WTC11 (cell line): ENCODE data around the gene TAF11L14.

Source experiments
- CREB1 ChIP-seq: sonication (generic); formaldehyde crosslinking; IDR thresholded peaks from 2 replicates; pipeline ENCODE4 v1.8.0; 2023; ENCODE audit warnings: mild to moderate bottlenecking, missing genetic modification reagents
- FOXJ3 ChIP-seq: sonication (generic); formaldehyde crosslinking; IDR thresholded peaks from 2 replicates; pipeline ENCODE4 v1.9.0; 2021; ENCODE audit warnings: missing genetic modification reagents, mild to moderate bottlenecking, borderline replicate concordance
- MAX ChIP-seq: sonication (generic); formaldehyde crosslinking; IDR thresholded peaks from 2 replicates; pipeline ENCODE4 v1.8.0; 2022; ENCODE audit warnings: mild to moderate bottlenecking, missing genetic modification reagents
- MYBL2 ChIP-seq: sonication (generic); formaldehyde crosslinking; IDR thresholded peaks from 2 replicates; pipeline ENCODE4 v1.8.1; 2023; ENCODE audit warnings: mild to moderate bottlenecking, moderate library complexity, missing genetic modification reagents
- NFE2L1 ChIP-seq: sonication (generic); formaldehyde crosslinking; IDR thresholded peaks from 2 replicates; pipeline ENCODE4 v1.8.1; 2023; ENCODE audit warnings: missing genetic modification reagents
- TEAD1 ChIP-seq: sonication (generic); formaldehyde crosslinking; IDR thresholded peaks from 2 replicates; pipeline ENCODE4 v1.8.0; 2022; ENCODE audit warnings: mild to moderate bottlenecking, missing genetic modification reagents
- USF2 ChIP-seq: sonication (generic); formaldehyde crosslinking; IDR thresholded peaks from 2 replicates; pipeline ENCODE4 v1.8.1; 2023; ENCODE audit warnings: mild to moderate bottlenecking, missing genetic modification reagents, moderate library complexity
- ZNF263 ChIP-seq: sonication (generic); formaldehyde crosslinking; IDR thresholded peaks from 2 replicates; pipeline ENCODE4 v1.8.1; 2022; ENCODE audit warnings: low read depth, mild to moderate bottlenecking, moderate library complexity, missing genetic modification reagents
- TF ChIP-seq, protein P1 (sequence below): fragments of 200-600 bp; IDR thresholded peaks from 2 replicates; pipeline ENCODE4 v1.8.0; 2022; ENCODE audit warnings: antibody characterized with exemption
- TF ChIP-seq, protein P2 (sequence below): sonication (generic); formaldehyde crosslinking; IDR thresholded peaks from 2 replicates; pipeline ENCODE4 v1.8.0; 2022; ENCODE audit warnings: mild to moderate bottlenecking, missing genetic modification reagents
- TF ChIP-seq, protein P3 (sequence below): sonication (generic); formaldehyde crosslinking; IDR thresholded peaks from 2 replicates; pipeline ENCODE4 v1.8.1; 2023; ENCODE audit warnings: mild to moderate bottlenecking, missing genetic modification reagents

DNA sequence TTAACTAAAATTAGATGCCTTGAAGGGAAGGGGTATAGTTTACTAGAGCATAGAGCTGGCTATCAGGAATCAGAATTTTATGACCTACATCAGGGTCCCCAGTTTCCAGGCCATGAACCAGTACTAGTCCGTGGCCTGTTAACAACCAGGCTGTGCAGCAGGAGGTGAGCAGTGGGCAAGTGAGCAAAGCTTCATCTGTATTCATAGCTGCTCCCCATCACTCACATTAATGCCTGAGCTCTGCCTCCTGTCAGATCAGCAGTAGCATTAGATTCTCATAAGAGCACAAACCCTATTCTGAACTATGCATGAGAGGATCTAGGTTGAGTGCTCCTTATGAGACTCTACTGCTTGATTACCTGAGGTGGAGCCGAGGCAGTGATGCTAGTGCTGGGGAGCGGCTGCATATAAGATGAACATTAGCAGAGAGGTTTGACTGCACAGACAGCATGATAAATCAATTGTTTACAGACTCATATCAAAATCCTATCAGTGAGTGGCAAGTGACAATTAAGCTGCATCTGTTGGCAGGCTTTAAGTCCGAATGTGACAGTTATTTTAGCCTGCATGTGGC is 44.6 kb downstream of the TAF11L14 start:
- TF ChIP-seq, protein P1, sequence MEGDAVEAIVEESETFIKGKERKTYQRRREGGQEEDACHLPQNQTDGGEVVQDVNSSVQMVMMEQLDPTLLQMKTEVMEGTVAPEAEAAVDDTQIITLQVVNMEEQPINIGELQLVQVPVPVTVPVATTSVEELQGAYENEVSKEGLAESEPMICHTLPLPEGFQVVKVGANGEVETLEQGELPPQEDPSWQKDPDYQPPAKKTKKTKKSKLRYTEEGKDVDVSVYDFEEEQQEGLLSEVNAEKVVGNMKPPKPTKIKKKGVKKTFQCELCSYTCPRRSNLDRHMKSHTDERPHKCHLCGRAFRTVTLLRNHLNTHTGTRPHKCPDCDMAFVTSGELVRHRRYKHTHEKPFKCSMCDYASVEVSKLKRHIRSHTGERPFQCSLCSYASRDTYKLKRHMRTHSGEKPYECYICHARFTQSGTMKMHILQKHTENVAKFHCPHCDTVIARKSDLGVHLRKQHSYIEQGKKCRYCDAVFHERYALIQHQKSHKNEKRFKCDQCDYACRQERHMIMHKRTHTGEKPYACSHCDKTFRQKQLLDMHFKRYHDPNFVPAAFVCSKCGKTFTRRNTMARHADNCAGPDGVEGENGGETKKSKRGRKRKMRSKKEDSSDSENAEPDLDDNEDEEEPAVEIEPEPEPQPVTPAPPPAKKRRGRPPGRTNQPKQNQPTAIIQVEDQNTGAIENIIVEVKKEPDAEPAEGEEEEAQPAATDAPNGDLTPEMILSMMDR, result no peak
- TF ChIP-seq ZNF263 (CRISPR knock-in tag) (no peak), CREB1 (CRISPR knock-in tag) (no peak), TEAD1 (CRISPR knock-in tag) (no peak), NFE2L1 (CRISPR knock-in tag) (no peak), USF2 (CRISPR knock-in tag) (no peak), MAX (CRISPR knock-in tag) (no peak), FOXJ3 (CRISPR knock-in tag) (no peak), MYBL2 (CRISPR knock-in tag) (no peak)
- TF ChIP-seq, protein P2, sequence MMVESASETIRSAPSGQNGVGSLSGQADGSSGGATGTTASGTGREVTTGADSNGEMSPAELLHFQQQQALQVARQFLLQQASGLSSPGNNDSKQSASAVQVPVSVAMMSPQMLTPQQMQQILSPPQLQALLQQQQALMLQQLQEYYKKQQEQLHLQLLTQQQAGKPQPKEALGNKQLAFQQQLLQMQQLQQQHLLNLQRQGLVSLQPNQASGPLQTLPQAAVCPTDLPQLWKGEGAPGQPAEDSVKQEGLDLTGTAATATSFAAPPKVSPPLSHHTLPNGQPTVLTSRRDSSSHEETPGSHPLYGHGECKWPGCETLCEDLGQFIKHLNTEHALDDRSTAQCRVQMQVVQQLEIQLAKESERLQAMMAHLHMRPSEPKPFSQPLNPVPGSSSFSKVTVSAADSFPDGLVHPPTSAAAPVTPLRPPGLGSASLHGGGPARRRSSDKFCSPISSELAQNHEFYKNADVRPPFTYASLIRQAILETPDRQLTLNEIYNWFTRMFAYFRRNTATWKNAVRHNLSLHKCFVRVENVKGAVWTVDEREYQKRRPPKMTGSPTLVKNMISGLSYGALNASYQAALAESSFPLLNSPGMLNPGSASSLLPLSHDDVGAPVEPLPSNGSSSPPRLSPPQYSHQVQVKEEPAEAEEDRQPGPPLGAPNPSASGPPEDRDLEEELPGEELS (CRISPR knock-in tag), result no peak
- TF ChIP-seq, protein P3, sequence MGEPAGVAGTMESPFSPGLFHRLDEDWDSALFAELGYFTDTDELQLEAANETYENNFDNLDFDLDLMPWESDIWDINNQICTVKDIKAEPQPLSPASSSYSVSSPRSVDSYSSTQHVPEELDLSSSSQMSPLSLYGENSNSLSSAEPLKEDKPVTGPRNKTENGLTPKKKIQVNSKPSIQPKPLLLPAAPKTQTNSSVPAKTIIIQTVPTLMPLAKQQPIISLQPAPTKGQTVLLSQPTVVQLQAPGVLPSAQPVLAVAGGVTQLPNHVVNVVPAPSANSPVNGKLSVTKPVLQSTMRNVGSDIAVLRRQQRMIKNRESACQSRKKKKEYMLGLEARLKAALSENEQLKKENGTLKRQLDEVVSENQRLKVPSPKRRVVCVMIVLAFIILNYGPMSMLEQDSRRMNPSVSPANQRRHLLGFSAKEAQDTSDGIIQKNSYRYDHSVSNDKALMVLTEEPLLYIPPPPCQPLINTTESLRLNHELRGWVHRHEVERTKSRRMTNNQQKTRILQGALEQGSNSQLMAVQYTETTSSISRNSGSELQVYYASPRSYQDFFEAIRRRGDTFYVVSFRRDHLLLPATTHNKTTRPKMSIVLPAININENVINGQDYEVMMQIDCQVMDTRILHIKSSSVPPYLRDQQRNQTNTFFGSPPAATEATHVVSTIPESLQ (CRISPR knock-in tag), result no peak
